NT2/D1 (cell line): Measurements from ENCODE around the gene RFXAP.

Source experiments
- SUZ12 ChIP-seq: IDR thresholded peaks from 2 replicates; pipeline ENCODE4 v1.6.1; 2011; ENCODE audit not compliant: insufficient read length, insufficient read depth; ENCODE audit errors: extremely low read depth
- YY1 ChIP-seq: IDR thresholded peaks from 2 replicates; pipeline ENCODE4 v1.6.1; 2011; ENCODE audit not compliant: insufficient read length, insufficient read depth
- ZNF274 ChIP-seq: IDR thresholded peaks from 2 replicates; pipeline ENCODE4 v1.6.1; 2011; ENCODE audit warnings: mild to moderate bottlenecking, low read depth, low read length

DNA sequence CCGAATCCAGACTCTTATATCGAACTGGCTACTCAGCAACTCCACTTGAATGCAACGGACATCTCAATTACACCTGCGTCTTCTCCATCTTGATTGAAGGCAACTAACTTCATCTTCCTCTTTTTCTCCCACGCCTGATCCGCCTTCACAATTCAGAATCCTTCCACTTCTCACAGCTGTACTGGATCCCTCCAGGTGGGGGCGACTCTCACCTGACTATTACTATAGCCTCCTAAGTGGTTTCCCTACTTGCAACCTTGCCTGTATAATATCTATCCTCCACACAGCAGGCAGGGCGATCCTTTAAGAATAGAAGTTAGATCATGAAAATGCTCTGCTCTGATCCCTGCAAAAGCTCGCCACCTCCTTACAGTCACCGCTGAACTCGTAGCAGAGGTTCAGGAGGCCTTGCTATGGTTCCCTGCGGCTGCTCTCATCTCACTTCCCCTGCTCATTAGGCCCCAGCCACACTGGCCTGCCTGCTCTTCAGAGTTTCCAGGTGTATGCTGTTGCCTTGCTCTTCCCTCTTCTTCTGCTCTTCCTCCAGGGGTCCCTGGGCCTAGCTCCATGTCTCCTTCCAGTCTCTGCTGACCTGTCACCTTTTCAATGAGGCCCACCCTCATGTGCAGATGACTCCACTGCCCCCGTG, 31.9 kb downstream of the RFXAP start:
- TF ChIP-seq ZNF274 (no peak), YY1 (no peak), SUZ12 (no peak)
